NCI-H2029 (cell line): Measurements from ENCODE around the gene NDUFS2.

ENCODE experiments used
- DNase-seq: peaks from one replicate; lab custom pipeline; 2025; lab: John Stamatoyannopoulos, UW

NDUFS2 gene

GRCh38 chr1:161201836-161202712 is at the start of gene NDUFS2:
Gene NDUFS2, plus strand, starts transcription at chr1:161202367. Its CDS starts 19 bp downstream, at chr1:161202386.
- peak; percentile 98 for DNase-seq

- no peak for DNase-seq
Observed at GRCh38 chr1:161153176-161153575, 49.0 kb upstream of the NDUFS2 start.

DNA sequence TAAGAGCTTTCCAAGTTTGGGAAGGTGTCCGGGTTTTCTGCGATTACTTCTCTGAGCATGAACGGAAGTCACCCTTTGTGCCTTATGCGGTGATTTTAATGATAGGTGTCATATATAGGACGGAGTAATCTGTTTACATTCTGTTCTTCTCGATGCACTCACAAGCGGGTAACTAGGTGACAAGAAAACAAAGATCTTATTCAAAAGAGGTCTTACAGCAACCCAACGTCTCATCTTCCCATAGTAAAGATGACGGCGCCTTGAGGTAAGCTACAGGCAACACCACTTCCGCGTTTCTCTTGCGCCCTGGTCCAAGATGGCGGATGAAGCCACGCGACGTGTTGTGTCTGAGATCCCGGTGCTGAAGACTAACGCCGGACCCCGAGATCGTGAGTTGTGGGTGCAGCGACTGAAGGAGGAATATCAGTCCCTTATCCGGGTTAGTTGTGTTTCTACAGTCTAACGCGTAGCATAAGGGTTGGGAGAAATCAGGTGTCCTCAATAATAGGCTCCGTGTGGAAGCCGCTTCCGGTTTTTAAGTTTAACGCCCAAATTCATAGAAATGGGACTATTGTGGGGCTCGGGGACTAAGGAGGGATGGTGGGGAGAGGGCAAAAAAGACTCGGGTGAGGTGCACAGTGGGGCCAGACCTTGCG is 48.4 kb upstream of the NDUFS2 start, which contains the start of gene UFC1:
UFC1 (plus strand) TSS at position 297 of the 656 bp plus-strand sequence; CDS start at position 317, 20 bp downstream.
- peak; percentile 90 for DNase-seq

DNA sequence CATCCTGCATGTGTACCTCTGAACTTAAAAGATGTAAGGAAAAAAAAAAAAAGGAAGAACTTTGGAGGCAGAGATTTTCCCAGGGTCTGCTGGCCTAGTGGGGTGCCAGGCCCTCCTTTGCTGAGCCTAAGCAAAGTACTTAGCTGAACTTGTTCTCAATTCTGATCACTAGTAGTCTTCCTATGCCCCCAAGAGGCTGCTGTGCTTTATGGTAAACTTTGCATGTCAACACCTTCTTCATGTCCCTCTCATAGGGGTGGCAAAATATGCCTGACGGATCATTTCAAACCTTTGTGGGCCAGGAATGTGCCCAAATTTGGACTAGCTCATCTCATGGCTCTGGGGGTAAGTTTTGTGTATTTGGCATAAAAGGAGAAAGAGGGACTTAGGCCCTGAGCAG is 44.3 kb upstream of the NDUFS2 start:
- DNase-seq, result no peak

GRCh38 chr1:161158316-161159010 is 43.7 kb upstream of the NDUFS2 start:
- DNase-seq, result no peak

- peak; percentile 84 for DNase-seq
Observed at GRCh38 chr1:161159087-161159912, 42.9 kb upstream of the NDUFS2 start, which contains the start of gene USP21. Gene USP21, plus strand, starts transcription at chr1:161159500. Its CDS starts 1,141 bp downstream, at chr1:161160641.

DNA sequence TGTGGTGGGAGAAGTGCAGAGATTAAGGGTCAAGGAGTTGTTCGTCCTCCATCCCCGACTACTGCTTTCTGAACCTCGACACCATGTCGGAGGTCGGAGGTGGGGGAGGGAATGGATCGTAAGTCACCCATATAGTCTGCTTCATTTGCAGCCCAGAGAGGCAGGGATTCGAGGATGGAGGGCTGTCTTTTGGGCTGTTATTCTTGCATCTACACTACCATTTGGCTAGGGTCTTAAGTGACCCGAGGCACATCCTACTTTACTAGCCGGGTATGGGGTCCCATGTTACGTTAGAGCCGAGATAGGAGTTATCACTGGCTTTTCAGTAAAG is 42.3 kb upstream of the NDUFS2 start:
- DNase-seq, result no peak

DNA sequence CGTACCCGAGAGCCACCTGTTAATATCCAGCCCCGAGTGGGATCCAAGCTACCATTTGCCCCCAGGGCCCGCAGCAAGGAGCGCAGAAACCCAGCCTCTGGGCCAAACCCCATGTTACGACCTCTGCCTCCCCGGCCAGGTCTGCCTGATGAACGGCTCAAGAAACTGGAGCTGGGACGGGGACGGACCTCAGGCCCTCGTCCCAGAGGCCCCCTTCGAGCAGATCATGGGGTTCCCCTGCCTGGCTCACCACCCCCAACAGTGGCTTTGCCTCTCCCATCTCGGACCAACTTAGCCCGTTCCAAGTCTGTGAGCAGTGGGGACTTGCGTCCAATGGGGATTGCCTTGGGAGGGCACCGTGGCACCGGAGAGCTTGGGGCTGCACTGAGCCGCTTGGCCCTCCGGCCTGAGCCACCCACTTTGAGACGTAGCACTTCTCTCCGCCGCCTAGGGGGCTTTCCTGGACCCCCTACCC is 41.5 kb upstream of the NDUFS2 start:
- no peak for DNase-seq

- no peak for DNase-seq
Observed at GRCh38 chr1:161161652-161162051, 40.5 kb upstream of the NDUFS2 start.

DNA sequence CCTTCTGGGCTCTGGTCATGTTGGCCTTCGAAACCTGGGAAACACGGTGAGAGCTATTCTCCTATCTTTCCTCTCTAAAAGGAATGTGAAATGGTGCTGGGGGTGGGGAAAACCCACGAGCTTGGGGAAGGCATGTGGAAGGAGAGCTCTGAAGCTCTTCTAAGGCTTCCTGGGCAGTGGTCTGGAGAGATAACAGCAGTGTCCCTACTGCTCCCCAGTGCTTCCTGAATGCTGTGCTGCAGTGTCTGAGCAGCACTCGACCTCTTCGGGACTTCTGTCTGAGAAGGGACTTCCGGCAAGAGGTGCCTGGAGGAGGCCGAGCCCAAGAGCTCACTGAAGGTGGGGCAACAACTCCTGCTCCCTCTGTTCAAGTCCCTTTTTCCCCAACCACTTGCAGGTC is 40.1 kb upstream of the NDUFS2 start:
- DNase-seq, result no peak

GRCh38 chr1:161162806-161163205 is 39.4 kb upstream of the NDUFS2 start:
- no peak for DNase-seq

- DNase-seq, result no peak
Observed at GRCh38 chr1:161163793-161164192, 38.4 kb upstream of the NDUFS2 start.

- no peak for DNase-seq
Observed at GRCh38 chr1:161164901-161165610, 37.1 kb upstream of the NDUFS2 start.

DNA sequence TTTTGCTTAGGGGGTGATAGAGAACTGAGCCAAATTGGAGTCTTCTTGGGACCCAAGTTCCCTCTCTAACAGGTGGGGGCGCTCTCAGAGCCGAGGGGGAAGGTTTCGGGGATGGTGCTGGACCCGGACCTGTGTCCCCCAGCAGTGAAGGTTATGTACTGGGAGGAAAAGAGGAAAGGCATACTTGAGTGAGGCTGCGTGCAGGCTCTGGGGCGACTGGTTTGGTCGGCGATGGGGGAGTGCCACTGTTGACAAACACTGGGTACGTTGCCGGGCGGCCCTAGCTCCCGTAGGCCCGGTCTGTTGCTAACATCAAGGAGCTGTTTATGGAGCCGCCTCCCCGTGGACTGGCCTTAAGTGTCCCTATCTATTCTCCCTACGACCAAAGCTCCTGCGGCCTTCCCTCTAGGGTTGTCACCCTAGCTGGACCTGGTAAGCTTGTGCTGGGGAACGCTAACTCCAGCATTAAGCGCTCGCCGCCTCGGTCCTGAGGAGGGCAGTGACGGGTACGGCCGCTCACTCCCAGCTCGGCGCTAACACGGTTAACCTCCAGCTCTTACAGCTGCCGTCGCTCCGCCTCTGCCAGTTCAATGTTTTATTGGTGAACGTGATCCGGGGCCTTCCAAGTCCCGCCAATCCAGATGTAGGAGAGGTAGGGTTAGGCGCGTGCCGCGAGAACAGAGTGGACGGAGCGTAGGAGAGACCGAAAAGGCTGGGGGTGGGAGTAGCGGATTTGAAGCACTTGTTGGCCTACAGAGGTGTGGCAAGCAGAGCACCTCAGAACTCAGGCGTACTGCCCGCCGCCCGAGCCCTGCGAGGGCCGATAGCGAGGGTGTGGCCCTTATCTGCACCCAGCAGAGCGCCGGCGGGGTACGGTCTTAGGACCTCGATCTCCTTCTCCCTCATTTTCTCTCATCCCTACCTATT is 36.2 kb upstream of the NDUFS2 start, which contains the start of gene PPOX:
PPOX (plus strand) TSS at position 685 of the 927 bp plus-strand sequence. CDS start 422 bp downstream, outside the sequence.
- DNase-seq, result peak; percentile 96

DNA sequence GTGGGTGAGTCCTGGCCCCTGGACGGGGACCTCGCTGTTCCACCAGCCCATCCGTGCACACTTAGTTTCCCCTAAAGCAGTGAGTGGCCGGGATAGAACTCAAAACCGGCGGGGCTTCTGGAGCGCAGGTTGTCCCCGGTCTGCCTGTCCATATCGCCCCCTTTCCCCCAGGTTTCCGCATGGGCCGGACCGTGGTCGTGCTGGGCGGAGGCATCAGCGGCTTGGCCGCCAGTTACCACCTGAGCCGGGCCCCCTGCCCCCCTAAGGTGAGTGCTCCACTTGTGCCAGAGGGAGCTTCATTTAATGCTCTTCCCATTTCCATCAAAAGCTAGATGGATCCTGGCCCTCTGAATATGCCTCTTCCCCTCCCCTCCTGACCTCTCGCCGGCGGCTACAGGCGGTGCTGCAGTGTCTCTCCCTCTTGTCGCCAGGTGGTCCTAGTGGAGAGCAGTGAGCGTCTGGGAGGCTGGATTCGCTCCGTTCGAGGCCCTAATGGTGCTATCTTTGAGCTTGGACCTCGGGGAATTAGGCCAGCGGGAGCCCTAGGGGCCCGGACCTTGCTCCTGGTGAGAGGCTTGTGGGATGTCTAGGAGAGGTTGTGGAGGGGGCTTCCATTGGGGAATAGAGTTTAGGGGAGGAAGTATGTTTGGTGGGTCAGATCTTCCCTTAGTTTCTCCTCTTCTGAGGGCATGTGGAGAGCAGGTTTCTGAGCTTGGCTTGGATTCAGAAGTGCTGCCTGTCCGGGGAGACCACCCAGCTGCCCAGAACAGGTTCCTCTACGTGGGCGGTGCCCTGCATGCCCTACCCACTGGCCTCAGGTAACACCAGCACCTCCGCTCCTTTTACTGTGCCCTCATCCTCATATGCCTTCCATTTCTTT is 35.3 kb upstream of the NDUFS2 start:
- no peak for DNase-seq

DNA sequence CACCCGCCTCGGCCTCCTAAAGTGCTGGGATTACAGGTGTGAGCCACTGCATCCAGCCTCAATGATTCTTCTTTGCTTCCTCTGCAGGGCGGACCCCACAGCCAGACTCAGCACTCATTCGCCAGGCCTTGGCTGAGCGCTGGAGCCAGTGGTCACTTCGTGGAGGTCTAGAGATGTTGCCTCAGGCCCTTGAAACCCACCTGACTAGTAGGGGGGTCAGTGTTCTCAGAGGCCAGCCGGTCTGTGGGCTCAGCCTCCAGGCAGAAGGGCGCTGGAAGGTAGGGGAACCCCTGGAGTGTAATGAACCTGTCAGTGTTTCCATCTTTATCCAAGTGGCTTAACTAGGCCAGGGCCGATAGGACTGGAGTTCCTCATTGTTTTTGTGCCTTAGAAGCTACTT is 33.3 kb upstream of the NDUFS2 start:
- no peak for DNase-seq

GRCh38 chr1:161171191-161171590 is 31.0 kb upstream of the NDUFS2 start:
- no peak for DNase-seq

GRCh38 chr1:161171696-161172095 is 30.5 kb upstream of the NDUFS2 start:
- no peak for DNase-seq

DNA sequence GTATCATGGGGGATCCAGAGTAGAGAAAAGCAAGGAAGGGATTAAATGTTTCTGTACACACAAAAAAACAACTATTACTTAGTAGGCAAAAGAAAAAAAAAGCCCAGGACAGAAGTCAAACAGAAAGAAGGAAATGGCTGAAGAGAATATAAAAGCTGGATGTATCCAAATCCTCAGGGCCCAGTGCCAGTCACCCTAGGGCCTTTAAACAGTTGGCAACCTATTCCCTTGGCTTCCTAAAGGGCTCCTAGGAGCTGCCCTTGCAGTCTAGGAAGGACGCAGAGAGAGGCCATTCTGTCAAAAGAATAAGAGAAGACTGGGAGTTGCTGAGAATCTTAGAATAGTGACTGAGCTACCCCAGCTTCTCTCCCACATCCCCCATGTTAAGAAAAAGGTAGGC is 29.8 kb upstream of the NDUFS2 start:
- no peak for DNase-seq
